ENCODE results near the gene TCL1A. TPM values are rescaled to one million over a fixed set of nuclear protein-coding genes. Genes with fewer than 3 reads are reported as not detected.

Gene TCL1A
- total RNA-seq, 1 experiment from 2014 or later: 0.30 TPM

DNA sequence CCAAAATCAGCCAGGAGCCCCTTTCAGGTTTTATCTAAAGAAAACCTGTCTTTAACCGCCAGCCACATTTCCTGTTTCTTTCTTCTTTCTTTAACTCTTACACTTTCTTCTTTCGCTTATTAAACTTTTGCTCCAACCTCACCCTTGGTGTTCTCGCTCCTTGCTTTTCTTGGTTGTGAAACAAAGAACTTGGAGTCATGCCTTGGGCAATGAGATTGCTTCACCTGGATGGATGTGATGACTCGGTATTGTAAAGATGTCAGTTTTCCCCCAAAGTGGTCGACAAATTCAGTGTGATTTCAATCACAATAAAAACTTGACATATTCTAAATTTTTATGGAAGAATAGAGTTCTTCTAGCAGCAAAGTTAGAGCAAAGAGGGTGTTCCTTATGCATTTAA lies 16.2 kb upstream of the TCL1A start:
- Histone ChIP-seq H3K27me3 (ENCODE audit: insufficient read depth, low read length) (peaks cover 53% of the 10 kb centered on the region), H3K9ac (ENCODE audit: low read length) (no peak overlapping the region), H3K4me1 (ENCODE audit: control insufficient read depth in 1 of 2, insufficient read depth in 2 of 2, low read length in 2 of 2) (no peaks in the 10 kb centered on the region), H4K20me1 (ENCODE audit: insufficient read depth) (no peaks in the 10 kb centered on the region), H3K27ac (ENCODE audit: low read depth, low read length) (no peak overlapping the region), H3K9me3 (ENCODE audit: control insufficient read depth in 1 of 2, insufficient read depth in 1 of 2, low read depth in 1 of 2, low read length in 2 of 2) (no peaks in the 10 kb centered on the region), H3K9me2 (ENCODE audit: insufficient read depth) (no peaks in the 10 kb centered on the region), H3K4me3 (replicated peaks in 1 of 2; ENCODE audit: low read depth in 1 of 2, low read length in 2 of 2) (no peak overlapping the region), H2AFZ (ENCODE audit: low read depth, low read length, poor library complexity, severe bottlenecking) (no peak overlapping the region), H3K79me2 (ENCODE audit: insufficient read depth, low read length) (no peaks in the 10 kb centered on the region), H3K4me2 (ENCODE audit: low read length) (no peak overlapping the region), H3K36me3 (ENCODE audit: control insufficient read depth in 1 of 2, insufficient read depth in 2 of 2, low read length in 2 of 2) (no peaks in the 10 kb centered on the region)
- DNase-seq (ENCODE audit: low read depth, low spot score) (no peak), ATAC-seq (no peak)
- ChIA-PET CTCF (no interaction called here), RAD21 (ENCODE audit: low non-redundant PET in 1 of 2, low total read pairs in 2 of 2, uncharacterized antibody in 2 of 2, unreplicated experiment in 2 of 2) (no interaction called here), POLR2A (no interaction called here)
- TF ChIP-seq, protein P1, sequence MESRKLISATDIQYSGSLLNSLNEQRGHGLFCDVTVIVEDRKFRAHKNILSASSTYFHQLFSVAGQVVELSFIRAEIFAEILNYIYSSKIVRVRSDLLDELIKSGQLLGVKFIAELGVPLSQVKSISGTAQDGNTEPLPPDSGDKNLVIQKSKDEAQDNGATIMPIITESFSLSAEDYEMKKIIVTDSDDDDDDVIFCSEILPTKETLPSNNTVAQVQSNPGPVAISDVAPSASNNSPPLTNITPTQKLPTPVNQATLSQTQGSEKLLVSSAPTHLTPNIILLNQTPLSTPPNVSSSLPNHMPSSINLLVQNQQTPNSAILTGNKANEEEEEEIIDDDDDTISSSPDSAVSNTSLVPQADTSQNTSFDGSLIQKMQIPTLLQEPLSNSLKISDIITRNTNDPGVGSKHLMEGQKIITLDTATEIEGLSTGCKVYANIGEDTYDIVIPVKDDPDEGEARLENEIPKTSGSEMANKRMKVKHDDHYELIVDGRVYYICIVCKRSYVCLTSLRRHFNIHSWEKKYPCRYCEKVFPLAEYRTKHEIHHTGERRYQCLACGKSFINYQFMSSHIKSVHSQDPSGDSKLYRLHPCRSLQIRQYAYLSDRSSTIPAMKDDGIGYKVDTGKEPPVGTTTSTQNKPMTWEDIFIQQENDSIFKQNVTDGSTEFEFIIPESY (IDR thresholded peaks at IDR 0.05; ENCODE audit: extremely low read depth, insufficient replicate concordance, low read length): no peak
- TF ChIP-seq CEBPB (IDR thresholded peaks at IDR 0.05; ENCODE audit: low read depth): no peak
- TF ChIP-seq, protein P2, sequence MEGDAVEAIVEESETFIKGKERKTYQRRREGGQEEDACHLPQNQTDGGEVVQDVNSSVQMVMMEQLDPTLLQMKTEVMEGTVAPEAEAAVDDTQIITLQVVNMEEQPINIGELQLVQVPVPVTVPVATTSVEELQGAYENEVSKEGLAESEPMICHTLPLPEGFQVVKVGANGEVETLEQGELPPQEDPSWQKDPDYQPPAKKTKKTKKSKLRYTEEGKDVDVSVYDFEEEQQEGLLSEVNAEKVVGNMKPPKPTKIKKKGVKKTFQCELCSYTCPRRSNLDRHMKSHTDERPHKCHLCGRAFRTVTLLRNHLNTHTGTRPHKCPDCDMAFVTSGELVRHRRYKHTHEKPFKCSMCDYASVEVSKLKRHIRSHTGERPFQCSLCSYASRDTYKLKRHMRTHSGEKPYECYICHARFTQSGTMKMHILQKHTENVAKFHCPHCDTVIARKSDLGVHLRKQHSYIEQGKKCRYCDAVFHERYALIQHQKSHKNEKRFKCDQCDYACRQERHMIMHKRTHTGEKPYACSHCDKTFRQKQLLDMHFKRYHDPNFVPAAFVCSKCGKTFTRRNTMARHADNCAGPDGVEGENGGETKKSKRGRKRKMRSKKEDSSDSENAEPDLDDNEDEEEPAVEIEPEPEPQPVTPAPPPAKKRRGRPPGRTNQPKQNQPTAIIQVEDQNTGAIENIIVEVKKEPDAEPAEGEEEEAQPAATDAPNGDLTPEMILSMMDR (IDR thresholded peaks at IDR 0.05 in 2 of 3, conservative IDR thresholded peaks at IDR 0.05 in 1 of 3; ENCODE audit: borderline replicate concordance in 1 of 3, insufficient read depth in 1 of 3, low read depth in 2 of 3, low read length in 2 of 3): no peak
- TF ChIP-seq FOSL1 (IDR thresholded peaks at IDR 0.05; ENCODE audit: low read depth): no peak
- TF ChIP-seq, protein P3, sequence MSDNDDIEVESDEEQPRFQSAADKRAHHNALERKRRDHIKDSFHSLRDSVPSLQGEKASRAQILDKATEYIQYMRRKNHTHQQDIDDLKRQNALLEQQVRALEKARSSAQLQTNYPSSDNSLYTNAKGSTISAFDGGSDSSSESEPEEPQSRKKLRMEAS (IDR thresholded peaks at IDR 0.05): no peak
- TF ChIP-seq ELF1 (IDR thresholded peaks at IDR 0.05; ENCODE audit: borderline replicate concordance, low read depth): no peak
- TF ChIP-seq SP1 (IDR thresholded peaks at IDR 0.05; ENCODE audit: low read depth): no peak
- TF ChIP-seq EZH2 (IDR thresholded peaks at IDR 0.05): no peak
- TF ChIP-seq POLR2AphosphoS5 (IDR thresholded peaks at IDR 0.05; ENCODE audit: low read depth, low read length): no peak
- TF ChIP-seq POLR2A (IDR thresholded peaks at IDR 0.05; ENCODE audit: borderline replicate concordance, extremely low read depth, insufficient read depth, insufficient read length): no peak
- no peak for TF ChIP-seq RAD21 (IDR thresholded peaks at IDR 0.05; ENCODE audit: low read depth)
- no peak for TF ChIP-seq CBX3 (IDR thresholded peaks at IDR 0.05; ENCODE audit: low read depth)
- no peak for TF ChIP-seq ZFX (IDR thresholded peaks at IDR 0.05)
- no peak for TF ChIP-seq SIN3A (IDR thresholded peaks at IDR 0.05; ENCODE audit: low read depth)
- TF ChIP-seq TCF7L2 (IDR thresholded peaks at IDR 0.05; ENCODE audit: borderline replicate concordance, extremely low read depth, insufficient read depth, insufficient read length): no peak
- no peak for TF ChIP-seq YY1 (IDR thresholded peaks at IDR 0.05; ENCODE audit: extremely low read depth, insufficient replicate concordance, low read depth, low read length)
- TF ChIP-seq, protein P4, sequence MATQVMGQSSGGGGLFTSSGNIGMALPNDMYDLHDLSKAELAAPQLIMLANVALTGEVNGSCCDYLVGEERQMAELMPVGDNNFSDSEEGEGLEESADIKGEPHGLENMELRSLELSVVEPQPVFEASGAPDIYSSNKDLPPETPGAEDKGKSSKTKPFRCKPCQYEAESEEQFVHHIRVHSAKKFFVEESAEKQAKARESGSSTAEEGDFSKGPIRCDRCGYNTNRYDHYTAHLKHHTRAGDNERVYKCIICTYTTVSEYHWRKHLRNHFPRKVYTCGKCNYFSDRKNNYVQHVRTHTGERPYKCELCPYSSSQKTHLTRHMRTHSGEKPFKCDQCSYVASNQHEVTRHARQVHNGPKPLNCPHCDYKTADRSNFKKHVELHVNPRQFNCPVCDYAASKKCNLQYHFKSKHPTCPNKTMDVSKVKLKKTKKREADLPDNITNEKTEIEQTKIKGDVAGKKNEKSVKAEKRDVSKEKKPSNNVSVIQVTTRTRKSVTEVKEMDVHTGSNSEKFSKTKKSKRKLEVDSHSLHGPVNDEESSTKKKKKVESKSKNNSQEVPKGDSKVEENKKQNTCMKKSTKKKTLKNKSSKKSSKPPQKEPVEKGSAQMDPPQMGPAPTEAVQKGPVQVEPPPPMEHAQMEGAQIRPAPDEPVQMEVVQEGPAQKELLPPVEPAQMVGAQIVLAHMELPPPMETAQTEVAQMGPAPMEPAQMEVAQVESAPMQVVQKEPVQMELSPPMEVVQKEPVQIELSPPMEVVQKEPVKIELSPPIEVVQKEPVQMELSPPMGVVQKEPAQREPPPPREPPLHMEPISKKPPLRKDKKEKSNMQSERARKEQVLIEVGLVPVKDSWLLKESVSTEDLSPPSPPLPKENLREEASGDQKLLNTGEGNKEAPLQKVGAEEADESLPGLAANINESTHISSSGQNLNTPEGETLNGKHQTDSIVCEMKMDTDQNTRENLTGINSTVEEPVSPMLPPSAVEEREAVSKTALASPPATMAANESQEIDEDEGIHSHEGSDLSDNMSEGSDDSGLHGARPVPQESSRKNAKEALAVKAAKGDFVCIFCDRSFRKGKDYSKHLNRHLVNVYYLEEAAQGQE (IDR thresholded peaks at IDR 0.05; ENCODE audit: low read depth): no peak
- TF ChIP-seq ZNF274 (IDR thresholded peaks at IDR 0.05; ENCODE audit: low read depth, low read length): no peak
- TF ChIP-seq JUND (IDR thresholded peaks at IDR 0.05): no peak
- no peak for TF ChIP-seq EZH2phosphoT487 (IDR thresholded peaks at IDR 0.05; ENCODE audit: borderline replicate concordance)
- no TSS peak for BruUV-seq (replicated peaks)
- intact Hi-C loops (cut with micrococcal nuclease): no loop called here

Data from HCT116 (cell line).